GM19468 (cell line): ENCODE data around the gene ADRA2C.

Experiments used
- ATAC-seq: cut with Tn5 transposase; IDR thresholded peaks from one replicate; pipeline ENCODE4 v1.9.1; 2021; ENCODE audit warnings: mild to moderate bottlenecking, moderate library complexity, moderate number of reproducible peaks; ENCODE audit not compliant: unreplicated experiment; ENCODE audit errors: extremely low read depth

Gene ADRA2C

DNA sequence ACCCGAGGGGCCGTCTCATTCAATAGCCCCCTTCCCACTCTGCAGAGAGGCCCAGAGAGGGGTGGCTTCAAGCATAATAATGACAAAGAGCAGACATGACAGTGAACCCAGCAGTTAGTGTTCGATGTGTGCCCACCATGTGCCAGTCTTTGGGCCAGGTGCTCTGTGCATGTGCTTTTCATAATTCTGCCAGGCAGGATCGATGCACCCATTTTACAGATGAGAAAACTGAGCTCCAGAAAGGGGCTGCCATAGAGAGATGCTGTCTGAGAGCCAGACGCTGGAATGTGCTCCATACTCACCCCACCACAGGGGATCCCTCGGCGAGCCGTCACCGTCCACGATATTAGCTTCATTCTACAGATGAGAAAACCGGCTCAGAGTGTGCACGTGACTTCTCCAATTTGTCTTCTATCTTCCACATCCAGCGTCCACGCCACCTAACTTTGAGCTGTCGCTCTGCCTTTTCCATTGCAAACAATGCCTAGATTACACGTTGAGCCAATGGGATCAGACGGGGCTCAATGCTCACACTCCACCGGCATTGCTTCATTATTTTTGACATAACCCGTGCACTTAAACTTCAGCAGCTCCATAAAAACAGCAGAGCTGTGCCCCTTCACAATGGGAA is 8.2 kb downstream of the ADRA2C start:
- no peak for ATAC-seq

DNA sequence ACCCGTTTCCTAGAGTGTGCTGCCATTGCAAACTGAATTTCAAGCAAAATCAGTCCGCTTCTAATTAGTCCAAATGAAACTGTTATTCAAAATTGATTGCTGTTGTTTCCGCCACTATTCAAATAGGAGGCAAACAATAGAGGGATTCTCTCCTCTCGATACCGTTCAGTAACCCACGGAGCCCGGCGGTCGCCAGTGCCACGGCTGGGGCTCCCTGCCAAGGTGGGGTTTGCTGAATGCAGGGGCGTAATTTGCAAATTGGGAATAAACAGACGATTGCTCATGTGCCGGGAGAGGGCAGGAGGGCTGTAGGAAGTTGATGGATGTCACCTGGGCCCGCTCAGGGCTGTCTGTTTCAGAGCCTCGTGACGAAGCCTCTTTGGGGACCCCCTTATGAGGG is 8.8 kb downstream of the ADRA2C start:
- no peak for ATAC-seq

DNA sequence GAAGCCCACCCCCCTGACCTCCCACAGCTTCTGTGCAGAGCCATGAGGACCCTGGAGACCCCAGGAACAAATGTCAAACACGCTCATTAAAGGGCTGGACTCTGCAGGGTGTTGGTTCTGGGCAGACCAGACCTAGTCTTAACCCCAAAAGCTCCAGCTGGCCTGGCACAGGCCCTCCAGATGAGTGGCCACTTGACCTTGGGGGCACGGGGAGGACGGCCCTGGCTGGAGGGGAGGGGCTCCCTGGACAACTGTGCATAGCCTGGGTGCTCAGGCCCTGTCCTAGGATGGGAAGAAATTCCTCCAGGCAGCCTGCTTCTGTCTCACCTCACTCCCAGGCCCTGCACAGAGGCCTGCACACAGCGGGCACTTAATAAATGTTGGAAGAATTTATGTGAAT is 9.4 kb downstream of the ADRA2C start:
- no peak for ATAC-seq

DNA sequence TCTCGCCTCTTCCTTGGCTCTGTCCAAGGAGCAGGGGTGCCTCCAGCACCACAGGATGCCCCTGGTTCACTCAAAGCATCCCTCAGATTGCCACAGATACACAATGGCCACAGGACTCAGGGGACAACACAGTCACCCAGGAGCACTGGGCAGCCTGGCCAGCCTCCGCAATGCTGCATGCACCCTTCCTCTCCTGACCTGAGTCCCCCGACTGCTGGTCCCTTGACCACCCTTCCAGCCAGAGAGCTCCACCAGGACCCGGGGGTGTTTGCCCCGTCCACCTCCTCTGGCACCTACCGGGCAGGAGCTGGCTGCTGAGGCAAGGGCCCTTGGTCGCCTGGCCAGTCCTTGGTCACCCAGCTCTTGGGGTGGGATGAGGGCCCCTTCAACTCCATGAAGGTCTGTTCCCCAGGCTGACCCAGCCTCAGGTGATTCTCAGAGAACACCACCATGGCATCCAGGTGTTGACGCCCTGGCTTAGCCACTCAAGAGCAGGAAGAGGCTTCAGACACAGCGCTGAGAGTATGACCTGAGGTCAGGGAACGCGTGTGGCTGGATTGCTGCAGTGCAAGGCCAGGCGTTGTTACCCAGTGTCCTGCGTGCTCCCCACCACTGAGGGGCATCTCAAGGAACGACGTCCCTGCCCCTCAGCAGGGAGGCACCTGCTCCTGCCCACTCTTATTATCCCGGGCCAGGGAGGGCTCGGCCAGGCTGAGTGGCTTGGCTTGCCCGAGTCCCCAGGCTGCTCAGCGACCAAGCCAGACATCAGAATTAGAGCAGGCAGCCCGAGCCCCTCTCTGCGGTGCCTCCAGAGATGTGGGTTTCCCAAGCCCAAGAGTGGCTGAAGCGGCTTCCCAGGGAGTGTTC is 10.2 kb downstream of the ADRA2C start:
- ATAC-seq, result no peak

DNA sequence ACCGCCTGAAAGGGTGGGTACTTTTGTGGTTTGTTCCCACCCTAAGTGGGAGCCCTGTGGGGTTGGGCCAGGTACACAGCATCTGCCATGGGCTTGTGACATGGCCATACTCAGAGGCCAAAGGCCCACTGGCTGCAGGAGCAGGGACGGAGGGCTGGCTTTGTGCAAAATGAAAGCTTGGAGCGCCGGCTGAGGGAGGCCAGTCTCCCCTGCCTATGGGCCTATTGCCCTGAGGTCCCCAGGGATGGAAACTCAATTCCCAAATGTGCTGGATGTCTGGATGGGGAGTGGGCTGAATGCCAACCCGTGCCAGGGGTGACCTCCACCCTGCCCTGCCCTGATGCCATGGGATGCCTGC is 10.8 kb downstream of the ADRA2C start:
- no peak for ATAC-seq

DNA sequence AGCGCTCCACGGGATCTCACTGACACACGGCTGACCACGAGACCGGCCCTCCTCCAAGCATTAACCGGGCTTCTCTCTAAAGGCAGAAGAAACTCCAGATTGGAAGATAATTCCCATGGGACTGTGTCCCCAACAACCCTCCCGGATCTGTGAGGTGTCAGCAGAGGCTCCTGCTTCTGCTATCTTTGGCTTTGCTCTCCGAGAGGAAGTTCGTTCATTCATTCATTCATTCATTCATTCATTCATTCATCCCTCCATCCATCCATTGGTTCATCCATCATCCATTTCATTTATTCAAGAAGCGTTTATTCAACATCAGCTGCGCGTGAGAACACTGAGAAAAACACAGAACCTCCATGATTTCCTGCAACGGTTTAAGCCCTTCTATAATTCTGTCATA is 11.5 kb downstream of the ADRA2C start:
- ATAC-seq, result no peak

DNA sequence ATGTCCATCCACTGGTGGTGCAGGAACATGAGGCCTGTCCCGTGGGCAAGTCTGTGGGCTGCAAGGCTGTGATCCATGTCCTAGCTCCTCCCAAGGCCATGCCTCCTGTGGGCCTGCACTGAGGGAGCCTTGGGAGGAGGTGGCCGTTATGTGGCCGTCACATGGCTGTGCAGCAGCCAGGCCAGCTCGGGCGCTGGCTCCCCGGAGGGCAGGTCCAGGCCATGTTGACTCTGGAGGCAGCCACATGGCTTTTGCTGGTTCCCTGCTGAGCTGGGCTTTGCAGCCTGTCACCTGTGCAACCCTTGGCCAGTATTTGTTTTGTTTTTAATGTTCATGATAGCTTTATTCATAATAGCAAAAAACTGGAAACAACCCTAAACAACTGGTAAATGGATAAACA is 13.3 kb downstream of the ADRA2C start:
- ATAC-seq, result no peak

DNA sequence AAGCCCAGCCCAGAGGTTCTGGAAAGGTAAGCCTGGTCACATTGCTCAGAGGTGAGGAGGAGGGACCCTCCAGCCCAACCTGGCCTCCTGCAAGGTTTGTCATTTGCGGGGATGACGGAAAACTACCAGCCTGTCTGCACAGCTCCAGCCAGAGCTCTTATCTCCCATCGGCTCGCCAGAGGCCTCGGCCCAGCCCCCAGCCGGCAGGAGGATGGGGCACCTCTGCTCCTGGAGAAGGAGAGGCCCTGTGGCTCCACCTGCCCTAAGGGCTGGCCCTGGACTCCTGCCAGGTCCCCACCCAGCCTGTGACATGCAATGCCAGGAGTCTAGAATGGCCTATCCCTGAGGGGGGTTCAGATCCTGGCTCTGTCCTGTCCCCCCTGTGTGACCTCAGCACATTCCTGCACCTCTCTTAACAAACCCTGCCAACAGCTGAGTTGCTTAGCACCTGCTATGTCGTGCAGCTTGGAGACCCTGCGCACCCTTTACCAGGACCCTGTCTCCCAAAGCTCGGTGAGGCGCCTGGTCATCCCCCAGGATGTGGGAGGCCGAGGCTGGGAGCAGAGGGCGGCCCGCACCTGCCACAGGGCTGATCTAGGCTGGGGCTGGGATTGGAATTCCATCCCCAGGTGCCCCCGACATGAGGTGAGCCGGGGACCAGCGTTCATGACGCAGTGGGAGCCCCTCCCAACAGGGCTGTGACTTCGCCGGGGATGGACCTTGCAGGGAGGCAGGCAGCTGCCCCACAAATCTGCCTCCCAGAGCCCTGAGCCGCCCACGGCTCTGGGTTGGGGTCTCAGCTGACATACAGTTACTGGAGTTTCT is 14.4 kb downstream of the ADRA2C start:
- ATAC-seq, result no peak

DNA sequence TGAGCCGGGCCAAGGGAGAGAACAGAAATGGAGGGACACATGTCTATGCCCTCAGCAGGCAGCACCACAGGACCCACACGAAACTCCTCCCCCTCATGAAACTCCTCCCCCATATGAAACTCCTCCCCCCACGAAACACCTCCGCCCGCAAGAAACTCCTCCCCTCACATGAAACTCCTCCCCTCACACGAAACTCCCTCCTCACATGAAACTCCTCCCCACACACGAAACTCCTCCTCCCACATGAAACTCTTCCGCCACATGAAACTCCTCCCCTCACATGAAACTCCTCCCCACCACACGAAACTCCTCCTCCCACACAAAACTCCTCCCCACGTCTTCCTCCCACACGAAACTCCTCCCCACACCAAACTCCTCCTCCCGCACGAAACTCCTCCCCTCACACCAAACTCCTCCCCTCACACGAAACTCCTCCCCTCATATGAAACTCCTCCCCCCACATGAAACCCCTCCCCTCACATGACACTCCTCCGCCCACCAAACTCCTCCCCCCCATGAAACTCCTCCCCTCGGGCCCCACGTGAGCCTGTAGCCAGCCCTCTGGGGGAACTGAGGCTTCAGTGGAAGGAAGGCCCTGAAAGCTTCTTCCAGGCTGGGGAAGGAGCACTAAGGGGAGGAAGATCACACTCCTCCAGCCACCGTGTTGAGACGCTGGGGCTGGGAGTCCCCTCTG is 15.2 kb downstream of the ADRA2C start:
- ATAC-seq, result no peak

DNA sequence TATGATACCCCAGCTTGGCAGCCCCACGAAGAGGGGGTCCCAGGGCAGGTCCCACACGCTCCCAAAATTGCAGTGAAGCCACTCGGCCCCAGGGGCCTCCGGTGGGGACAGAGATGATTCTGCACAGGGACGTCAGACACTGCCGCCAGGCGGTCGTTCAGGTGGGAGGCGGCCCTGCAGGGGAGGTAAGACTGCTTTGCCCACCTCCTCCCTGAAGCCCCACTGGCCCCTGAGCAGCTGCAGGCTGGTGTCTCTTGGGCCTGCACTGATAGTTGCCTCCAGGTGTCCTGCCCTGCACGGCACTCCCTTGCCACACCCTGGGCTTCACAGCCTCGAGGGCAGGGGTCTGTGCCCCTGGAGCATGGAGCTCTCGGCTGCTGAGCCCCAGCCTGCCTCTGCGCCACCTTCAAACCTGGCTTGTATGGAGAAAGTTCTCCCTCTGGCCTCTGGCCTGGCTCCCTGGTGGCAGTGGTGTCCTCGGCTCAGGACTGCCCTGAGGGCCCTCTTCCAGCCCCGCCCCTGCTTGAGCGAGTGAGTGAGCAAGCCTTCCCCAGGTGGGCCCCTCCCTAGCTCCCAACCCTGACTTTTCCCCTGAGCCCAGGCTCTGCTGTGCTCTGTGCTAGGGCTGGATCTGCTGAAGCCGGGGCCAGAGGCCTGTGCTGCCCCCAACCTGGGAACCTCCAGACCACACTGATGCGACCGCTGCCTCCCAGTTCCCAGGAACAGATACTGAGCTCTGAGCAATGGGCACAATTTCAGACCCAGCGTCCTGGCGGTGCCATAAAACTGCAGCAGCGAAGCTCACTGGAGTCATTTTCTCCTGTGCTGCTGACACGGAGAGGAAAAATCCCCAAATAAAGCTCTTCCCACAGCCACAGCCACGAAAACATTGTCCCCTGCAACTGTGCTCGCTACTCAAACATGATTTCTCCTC is 16.1 kb downstream of the ADRA2C start:
- ATAC-seq, result no peak

DNA sequence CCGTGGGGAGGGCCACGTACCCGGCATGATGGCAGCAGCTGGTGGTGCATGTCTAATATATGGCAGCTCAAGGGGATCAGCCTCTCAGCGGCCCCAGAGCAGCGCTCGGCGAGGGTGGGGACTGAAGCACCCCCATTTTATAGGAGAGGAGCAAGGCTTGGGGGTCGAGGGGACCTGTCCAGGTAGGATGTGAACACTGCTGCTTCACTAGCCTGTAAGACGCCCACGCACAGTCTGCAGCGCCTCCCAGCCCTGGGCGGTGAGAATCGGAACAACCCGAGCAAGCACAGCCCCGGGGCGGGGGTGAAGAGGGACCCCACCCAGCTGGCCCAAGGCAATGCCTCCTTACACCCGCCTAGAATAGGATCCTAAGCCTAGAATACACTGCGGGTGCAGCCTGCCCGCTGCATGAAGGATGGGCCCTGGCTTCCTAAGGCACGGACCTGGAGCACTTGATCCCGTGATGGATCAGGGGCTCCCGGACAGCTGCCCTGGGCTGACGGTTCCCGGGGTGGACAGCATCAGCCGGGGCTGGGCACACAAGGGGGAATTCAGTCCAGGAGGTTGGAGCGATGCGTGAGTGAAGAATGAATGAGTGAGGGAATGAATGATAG is 17.6 kb downstream of the ADRA2C start:
- ATAC-seq, result no peak

DNA sequence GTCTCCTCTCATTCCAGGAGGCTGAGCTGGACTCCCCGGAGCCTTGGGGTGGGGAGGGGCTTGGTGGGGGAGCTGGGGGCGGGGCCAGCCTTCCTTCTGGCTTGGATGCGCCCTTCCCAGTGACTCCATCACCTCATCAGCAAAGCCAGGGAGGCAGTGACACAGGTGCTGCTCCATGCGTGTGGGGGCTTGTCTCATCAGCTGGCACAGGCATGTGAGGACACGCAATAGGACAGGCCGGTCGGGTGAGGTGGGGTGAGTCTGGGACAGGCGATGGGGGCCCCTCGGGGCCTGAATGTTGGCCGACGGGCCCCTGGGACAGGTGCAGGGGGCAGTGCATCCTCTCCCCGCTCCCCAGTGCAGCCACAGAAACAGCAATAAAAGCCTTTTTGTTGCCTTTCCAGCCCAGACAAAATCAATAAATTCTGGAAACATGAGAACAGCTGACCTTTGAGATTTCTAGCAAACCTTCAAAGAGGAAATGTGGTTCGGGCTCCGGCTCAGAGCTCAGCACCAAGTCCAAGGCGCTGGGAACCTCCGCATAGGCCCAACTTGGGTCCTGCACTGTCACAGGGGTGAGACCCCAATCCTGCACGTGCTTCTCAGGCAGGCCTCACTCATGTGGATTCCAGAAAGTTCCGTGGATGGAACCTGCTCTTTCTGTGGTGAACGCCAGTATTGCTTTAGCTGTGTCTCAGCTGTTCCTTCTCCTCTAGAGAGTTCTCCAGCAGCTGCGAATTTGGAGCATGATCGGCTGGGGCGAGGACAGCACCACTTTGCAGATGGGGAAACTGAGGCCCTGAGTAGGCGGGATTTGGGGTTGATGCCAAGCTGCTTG is 18.5 kb downstream of the ADRA2C start:
- no peak for ATAC-seq

DNA sequence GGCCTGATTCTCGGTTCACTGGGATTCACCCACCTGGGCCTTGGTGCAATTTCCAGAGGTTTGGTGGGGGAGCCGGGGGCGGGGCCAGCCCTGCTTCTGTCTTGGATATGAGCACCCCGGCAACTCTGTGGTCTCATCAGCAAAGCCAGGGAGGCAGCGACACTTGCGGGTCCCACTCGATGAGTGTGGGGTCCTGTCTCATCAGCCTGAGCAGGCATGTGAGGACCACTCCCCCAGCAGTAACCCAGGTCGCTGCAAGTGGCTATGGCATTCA is 19.0 kb downstream of the ADRA2C start:
- ATAC-seq, result no peak

DNA sequence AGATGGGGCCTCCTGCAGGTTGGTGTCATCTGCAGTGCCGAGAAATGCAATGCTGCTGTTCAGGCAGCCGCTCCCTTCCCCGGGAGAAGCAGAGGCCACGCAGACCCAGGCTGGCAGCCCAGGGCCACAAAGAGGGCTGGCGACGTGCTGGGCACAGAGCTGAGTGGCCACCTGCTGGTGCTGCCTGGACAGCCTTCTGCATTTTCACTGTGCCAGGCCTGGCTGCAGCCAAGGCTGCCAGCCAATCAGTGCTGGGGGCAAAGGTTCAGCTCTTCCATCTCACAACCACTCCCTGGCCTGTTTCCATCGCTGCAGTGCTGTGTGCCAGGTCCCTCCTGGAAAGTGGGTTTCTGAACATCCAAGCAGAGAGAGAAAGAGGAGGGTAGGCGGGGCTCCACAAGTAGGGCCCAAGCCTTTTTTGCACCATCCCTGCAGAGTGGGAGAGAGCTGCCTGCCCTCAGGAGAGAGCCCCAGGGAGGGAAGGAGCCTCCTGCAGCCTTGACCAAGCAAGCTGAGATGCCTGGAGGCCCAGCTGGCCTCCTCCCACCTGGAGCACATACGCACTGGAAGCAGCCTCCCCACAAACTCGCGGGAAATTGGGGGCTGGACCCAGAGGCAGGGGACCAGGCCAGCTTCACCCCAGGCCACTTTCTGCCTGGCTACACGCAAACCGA is 20.1 kb downstream of the ADRA2C start:
- ATAC-seq, result no peak

DNA sequence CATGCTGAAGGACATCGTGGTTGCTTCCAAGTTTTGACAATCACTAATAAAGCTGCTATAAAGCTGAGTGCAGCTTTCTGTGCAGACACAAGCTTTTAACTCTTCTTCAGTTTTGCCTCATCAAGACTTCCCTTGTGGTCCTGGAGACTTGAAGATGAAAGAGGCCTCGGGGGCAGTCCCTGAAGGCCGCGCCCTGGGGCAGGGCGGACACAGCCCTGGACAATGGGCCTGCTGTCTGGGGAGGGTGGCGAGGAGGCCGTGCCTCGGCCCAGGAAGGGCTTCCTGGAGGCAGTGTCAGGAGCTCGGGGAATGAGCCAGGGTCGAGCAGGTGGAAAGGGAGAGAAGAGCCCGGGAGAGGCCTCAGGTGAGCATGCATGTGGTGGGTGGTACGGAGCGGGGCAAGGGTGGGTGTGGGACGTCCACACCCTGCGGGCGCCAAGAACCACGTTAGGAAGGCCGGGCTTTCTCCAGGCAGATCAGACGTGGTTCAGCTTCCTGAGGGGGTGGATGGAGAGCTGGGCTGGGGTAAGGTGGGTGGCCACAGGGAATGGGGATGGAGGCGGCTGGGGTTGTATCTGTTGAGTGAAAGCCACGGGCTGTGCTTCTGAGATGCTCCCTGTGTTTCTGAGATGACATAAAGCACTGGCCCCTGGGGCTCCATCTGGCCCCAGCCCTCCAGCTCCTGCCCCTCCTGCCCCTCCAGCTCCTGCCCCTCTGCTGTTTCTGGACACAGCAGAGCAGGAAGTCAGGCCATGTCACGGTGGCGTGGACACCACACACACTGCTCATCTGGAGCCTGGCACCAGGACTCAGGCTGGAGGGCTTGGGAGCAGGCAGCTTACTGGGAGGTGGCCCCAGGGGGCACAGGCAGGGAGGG is 21.5 kb downstream of the ADRA2C start:
- no peak for ATAC-seq

DNA sequence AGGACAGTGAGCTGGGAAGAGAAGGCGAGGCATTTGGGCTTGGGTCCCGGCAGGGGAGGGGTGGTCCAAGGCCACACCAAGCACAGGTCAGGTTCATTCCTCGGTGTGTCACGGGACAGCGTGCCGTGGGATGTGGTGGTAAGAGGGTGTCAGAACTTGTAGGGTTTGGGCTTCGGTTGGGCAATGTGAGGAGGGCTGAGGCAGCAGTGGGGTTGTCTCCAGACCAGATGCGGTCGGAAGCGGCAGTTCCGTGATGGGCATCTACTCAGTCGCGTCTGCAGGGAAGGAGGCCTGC is 22.1 kb downstream of the ADRA2C start:
- no peak for ATAC-seq

DNA sequence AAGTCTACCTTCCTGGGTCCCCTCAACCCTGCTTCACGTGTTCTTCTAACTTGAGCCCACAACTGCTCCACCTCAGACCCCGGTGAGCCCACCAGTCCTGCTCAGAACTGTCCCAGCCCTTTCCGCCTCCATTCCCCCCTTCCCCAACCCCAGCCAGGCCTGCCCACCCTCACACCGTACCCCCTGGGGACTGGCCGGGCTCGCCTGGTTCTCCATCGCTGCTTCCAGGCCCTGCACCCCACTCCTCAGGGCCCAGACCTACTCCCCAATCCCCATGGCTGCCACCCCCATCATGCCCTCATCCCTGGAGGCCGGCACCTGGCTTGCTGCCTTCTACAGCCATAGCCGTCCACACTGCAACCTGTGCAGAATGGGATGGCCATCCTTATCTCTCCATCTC is 23.4 kb downstream of the ADRA2C start:
- no peak for ATAC-seq
